Duodenal mucosa (tissue), 2 donors: Measurements from ENCODE around the gene FAM3B.

Experiments
- H3K27ac ChIP-seq: one replicate; pipeline ENCODE4 v1.7.0; 2013; ENCODE audit warnings: low read depth, low read length
- H3K27me3 ChIP-seq, 2 donors: one replicate each; pipeline ENCODE4 v1.7.0; 2013; ENCODE audit warnings: low read length in 2 of 2, control low read depth in 1 of 2; ENCODE audit not compliant: insufficient read depth in 2 of 2, control insufficient read depth in 1 of 2
- H3K36me3 ChIP-seq, 2 donors: one replicate each; pipeline ENCODE4 v1.7.0; 2013; ENCODE audit warnings: low read length in 2 of 2, control low read depth in 1 of 2; ENCODE audit not compliant: insufficient read depth in 2 of 2, control insufficient read depth in 1 of 2
- H3K4me1 ChIP-seq, 2 donors: one replicate each; pipeline ENCODE4 v1.7.0; 2013; ENCODE audit warnings: low read length in 2 of 2, control low read depth in 1 of 2; ENCODE audit not compliant: insufficient read depth in 2 of 2, control insufficient read depth in 1 of 2
- H3K4me3 ChIP-seq, 2 donors: one replicate each; pipeline ENCODE4 v1.7.0; 2013; ENCODE audit warnings: low read length in 2 of 2, low read depth in 1 of 2
- H3K9ac ChIP-seq, 2 donors: one replicate each; pipeline ENCODE4 v1.7.0; 2013; ENCODE audit warnings: low read length in 2 of 2, low read depth in 1 of 2
- H3K9me3 ChIP-seq, 2 donors: one replicate each; pipeline ENCODE4 v1.7.0; 2013; ENCODE audit warnings: low read length in 2 of 2, control low read depth in 1 of 2; ENCODE audit not compliant: control insufficient read depth in 1 of 2

FAM3B gene

GRCh38 chr21:41368735-41369104 is 52.1 kb downstream of the FAM3B start:
- peaks cover 38 to 40% of the 10 kb centered on the region in 2 donors for H3K4me1 ChIP-seq
- H3K4me3 ChIP-seq, result no peak overlapping the region
- no peaks in the 10 kb centered on the region for H3K36me3 ChIP-seq
- H3K27me3 ChIP-seq, result no peaks in the 10 kb centered on the region
- H3K9ac ChIP-seq, result peak overlapping the region in 1 of 2 donors; percentile 34
- H3K9me3 ChIP-seq, result no peaks in the 10 kb centered on the region
- no peak overlapping the region for H3K27ac ChIP-seq

- Histone ChIP-seq H3K27me3 (no peaks in the 10 kb centered on the region), H3K4me3 (peak overlapping the region; percentile 47 to 65), H3K4me1 (peaks cover 33 to 40% of the 10 kb centered on the region in 2 donors), H3K27ac (no peak overlapping the region), H3K9ac (peak overlapping the region; percentile 13 to 35), H3K9me3 (no peaks in the 10 kb centered on the region), H3K36me3 (no peaks in the 10 kb centered on the region)
Observed at GRCh38 chr21:41369105-41369919, 52.7 kb downstream of the FAM3B start.

- no peaks in the 10 kb centered on the region for H3K36me3 ChIP-seq
- peaks cover 33 to 36% of the 10 kb centered on the region in 2 donors for H3K4me1 ChIP-seq
- no peak overlapping the region for H3K27ac ChIP-seq
- H3K4me3 ChIP-seq, result peak overlapping the region; percentile 47 to 65
- no peaks in the 10 kb centered on the region for H3K27me3 ChIP-seq
- peak overlapping the region; percentile 13 to 35 for H3K9ac ChIP-seq
- H3K9me3 ChIP-seq, result no peaks in the 10 kb centered on the region
Observed at GRCh38 chr21:41369920-41370839, 53.6 kb downstream of the FAM3B start.

- H3K4me1 ChIP-seq, result peaks cover 32 to 36% of the 10 kb centered on the region in 2 donors
- H3K27me3 ChIP-seq, result no peaks in the 10 kb centered on the region
- H3K9ac ChIP-seq, result no peak overlapping the region
- no peak overlapping the region for H3K27ac ChIP-seq
- H3K9me3 ChIP-seq, result no peaks in the 10 kb centered on the region
- H3K36me3 ChIP-seq, result no peaks in the 10 kb centered on the region
- H3K4me3 ChIP-seq, result peak overlapping the region in 1 of 2 donors; percentile 47
Observed at GRCh38 chr21:41370840-41371684, 54.5 kb downstream of the FAM3B start.

GRCh38 chr21:41371685-41372030 is 55.1 kb downstream of the FAM3B start:
- Histone ChIP-seq H3K4me3 (no peak overlapping the region), H3K27ac (no peak overlapping the region), H3K27me3 (no peaks in the 10 kb centered on the region), H3K36me3 (peaks cover 0 to under 1% of the 10 kb centered on the region in 2 donors), H3K9me3 (no peaks in the 10 kb centered on the region), H3K9ac (no peak overlapping the region), H3K4me1 (peaks cover 27 to 31% of the 10 kb centered on the region in 2 donors)

- Histone ChIP-seq H3K4me1 (peaks cover 11 to 15% of the 10 kb centered on the region in 2 donors), H3K27ac (no peak overlapping the region), H3K9me3 (no peaks in the 10 kb centered on the region), H3K36me3 (peaks cover 9 to 16% of the 10 kb centered on the region in 2 donors), H3K4me3 (no peak overlapping the region), H3K9ac (no peak overlapping the region), H3K27me3 (no peaks in the 10 kb centered on the region)
Observed at GRCh38 chr21:41373253-41373652, 56.7 kb downstream of the FAM3B start.

DNA sequence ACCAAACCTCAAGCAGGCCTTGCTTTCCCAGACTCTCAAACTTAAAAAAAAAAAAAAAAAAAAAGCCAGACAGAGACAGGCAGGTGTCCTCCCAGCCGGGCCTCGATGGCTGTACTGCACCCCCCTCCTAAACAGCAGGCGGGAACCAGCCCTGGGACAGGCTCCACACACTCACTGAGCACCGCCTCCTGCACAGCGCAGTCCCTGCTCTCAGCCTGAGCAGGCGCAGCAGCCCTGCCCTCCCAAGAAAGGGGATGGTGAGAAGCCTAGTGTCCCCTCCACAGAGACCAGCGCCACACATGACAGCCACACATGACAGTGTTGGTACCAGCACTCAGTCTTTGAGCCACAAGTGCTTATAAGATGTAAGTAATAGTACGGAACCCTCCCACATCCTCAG is 57.2 kb downstream of the FAM3B start:
- no peak overlapping the region for H3K4me3 ChIP-seq
- no peaks in the 10 kb centered on the region for H3K27me3 ChIP-seq
- H3K9ac ChIP-seq, result no peak overlapping the region
- H3K4me1 ChIP-seq, result peaks cover 6 to 10% of the 10 kb centered on the region in 2 donors
- no peak overlapping the region for H3K27ac ChIP-seq
- peaks cover 9 to 18% of the 10 kb centered on the region in 2 donors for H3K36me3 ChIP-seq
- no peaks in the 10 kb centered on the region for H3K9me3 ChIP-seq

GRCh38 chr21:41374177-41374712 is 57.6 kb downstream of the FAM3B start:
- Histone ChIP-seq H3K4me3 (no peak overlapping the region), H3K4me1 (peaks cover 1 to 5% of the 10 kb centered on the region in 2 donors), H3K9me3 (no peaks in the 10 kb centered on the region), H3K9ac (no peak overlapping the region), H3K27me3 (no peaks in the 10 kb centered on the region), H3K27ac (no peak overlapping the region), H3K36me3 (peaks cover 9 to 20% of the 10 kb centered on the region in 2 donors)

GRCh38 chr21:41374867-41375533 is 58.4 kb downstream of the FAM3B start:
- no peak overlapping the region for H3K27ac ChIP-seq
- no peaks in the 10 kb centered on the region for H3K9me3 ChIP-seq

More at GRCh38 chr21:41374867-41375533, 58.4 kb downstream of the FAM3B start:
- H3K4me1 ChIP-seq, result peaks cover 0 to 3% of the 10 kb centered on the region in 2 donors
- no peaks in the 10 kb centered on the region for H3K27me3 ChIP-seq
- H3K36me3 ChIP-seq, result peaks cover 9 to 27% of the 10 kb centered on the region in 2 donors
- H3K4me3 ChIP-seq, result no peak overlapping the region
- no peak overlapping the region for H3K9ac ChIP-seq
